HL-60 (cell line): Measurements from ENCODE around the gene KYAT1.

Experiments used
- POLR2AphosphoS5 ChIP-seq: IDR thresholded peaks from 2 replicates; pipeline ENCODE4 v1.6.1; 2012; ENCODE audit warnings: low read depth
- TF ChIP-seq, protein P1 (sequence below): IDR thresholded peaks from one replicate; pipeline ENCODE4 v1.5.1; 2011; ENCODE audit warnings: low read length, control low read depth, inconsistent platforms; ENCODE audit not compliant: insufficient read depth
- TF ChIP-seq, protein P2 (sequence below): IDR thresholded peaks from 2 replicates; pipeline ENCODE4 v1.6.1; 2012; ENCODE audit warnings: low read depth; ENCODE audit not compliant: insufficient replicate concordance

DNA sequence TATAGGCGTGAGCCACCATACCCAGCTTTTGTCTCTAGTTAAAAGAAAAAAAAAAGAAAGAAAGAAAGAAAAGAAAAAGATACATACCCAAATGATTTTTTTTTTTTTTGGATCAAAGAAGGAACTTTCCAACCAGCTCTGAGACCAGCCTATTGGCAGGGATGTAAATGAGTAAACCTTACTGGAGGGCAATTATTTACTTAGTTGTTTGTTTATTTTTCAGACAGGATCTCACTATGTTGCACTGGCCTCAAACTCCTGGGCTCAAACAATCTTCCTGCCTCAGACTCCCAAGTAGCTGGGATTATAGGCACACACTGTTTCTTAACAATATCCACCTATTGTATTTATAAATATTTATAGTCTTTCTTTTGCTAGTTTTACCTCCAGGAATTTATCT is 41.2 kb downstream of the KYAT1 start:
- TF ChIP-seq, protein P1, sequence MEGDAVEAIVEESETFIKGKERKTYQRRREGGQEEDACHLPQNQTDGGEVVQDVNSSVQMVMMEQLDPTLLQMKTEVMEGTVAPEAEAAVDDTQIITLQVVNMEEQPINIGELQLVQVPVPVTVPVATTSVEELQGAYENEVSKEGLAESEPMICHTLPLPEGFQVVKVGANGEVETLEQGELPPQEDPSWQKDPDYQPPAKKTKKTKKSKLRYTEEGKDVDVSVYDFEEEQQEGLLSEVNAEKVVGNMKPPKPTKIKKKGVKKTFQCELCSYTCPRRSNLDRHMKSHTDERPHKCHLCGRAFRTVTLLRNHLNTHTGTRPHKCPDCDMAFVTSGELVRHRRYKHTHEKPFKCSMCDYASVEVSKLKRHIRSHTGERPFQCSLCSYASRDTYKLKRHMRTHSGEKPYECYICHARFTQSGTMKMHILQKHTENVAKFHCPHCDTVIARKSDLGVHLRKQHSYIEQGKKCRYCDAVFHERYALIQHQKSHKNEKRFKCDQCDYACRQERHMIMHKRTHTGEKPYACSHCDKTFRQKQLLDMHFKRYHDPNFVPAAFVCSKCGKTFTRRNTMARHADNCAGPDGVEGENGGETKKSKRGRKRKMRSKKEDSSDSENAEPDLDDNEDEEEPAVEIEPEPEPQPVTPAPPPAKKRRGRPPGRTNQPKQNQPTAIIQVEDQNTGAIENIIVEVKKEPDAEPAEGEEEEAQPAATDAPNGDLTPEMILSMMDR, result no peak
- TF ChIP-seq POLR2AphosphoS5, result no peak
- TF ChIP-seq, protein P2, sequence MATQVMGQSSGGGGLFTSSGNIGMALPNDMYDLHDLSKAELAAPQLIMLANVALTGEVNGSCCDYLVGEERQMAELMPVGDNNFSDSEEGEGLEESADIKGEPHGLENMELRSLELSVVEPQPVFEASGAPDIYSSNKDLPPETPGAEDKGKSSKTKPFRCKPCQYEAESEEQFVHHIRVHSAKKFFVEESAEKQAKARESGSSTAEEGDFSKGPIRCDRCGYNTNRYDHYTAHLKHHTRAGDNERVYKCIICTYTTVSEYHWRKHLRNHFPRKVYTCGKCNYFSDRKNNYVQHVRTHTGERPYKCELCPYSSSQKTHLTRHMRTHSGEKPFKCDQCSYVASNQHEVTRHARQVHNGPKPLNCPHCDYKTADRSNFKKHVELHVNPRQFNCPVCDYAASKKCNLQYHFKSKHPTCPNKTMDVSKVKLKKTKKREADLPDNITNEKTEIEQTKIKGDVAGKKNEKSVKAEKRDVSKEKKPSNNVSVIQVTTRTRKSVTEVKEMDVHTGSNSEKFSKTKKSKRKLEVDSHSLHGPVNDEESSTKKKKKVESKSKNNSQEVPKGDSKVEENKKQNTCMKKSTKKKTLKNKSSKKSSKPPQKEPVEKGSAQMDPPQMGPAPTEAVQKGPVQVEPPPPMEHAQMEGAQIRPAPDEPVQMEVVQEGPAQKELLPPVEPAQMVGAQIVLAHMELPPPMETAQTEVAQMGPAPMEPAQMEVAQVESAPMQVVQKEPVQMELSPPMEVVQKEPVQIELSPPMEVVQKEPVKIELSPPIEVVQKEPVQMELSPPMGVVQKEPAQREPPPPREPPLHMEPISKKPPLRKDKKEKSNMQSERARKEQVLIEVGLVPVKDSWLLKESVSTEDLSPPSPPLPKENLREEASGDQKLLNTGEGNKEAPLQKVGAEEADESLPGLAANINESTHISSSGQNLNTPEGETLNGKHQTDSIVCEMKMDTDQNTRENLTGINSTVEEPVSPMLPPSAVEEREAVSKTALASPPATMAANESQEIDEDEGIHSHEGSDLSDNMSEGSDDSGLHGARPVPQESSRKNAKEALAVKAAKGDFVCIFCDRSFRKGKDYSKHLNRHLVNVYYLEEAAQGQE, result no peak
